ENCODE data around the gene VPS51.
A peak's percentile ranks its signal among the peaks of the same experiment; 100 is the strongest.

VPS51 gene

DNA sequence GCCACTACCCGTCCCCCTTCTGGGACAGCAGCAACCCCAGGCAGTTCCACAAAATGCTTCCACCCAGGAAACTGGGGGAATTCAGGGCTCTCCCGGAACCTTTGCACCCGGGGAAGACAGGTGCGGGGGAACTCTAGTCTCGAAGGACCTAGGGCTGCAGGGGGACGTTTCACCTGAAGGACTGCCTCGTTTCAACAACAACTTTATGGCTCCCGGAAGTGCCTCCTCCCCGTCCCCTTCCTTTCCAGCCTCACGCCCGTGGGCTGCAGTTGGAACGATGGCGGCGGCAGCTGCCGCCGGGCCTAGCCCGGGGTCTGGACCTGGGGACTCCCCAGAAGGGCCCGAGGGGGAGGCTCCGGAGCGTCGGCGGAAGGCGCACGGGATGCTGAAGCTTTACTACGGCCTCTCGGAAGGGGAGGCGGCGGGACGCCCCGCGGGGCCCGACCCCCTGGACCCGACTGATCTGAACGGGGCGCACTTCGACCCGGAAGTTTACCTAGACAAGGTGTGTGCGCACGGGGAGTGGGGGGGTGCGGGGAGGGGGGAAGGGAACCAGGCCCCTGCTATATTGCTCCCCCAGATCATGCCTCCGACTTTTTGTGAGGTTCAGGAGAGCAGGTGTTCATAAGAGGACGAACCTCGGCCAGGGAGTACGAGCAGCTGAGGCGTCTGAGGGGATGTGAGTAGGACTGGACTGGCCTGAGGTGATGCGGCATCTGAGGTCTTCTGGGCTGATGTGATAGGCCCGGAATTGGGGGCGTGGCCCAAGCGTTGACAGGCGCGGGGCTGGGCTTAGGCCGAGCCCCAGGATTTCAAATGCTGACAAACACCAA is at the start of gene VPS51:
VPS51 (plus strand) TSS at position 241 of the 833 bp plus-strand sequence; CDS start at position 278, 37 bp downstream.
- peak; percentile 76 for DNase-seq (ENCODE audit: low read depth, low spot score)
- Histone ChIP-seq H3K4me3 (peak within 1 kb of the TSS; percentile 91), H3K36me3 (ENCODE audit: insufficient read depth, low read length) (no peaks in the 10 kb centered on the region), H3K9ac (ENCODE audit: insufficient read length) (peak within 1 kb of the TSS; percentile 88), H3K27ac (peak within 1 kb of the TSS; percentile 64; the same call in 1 of the 2 replicates), H3K9me3 (ENCODE audit: low read depth, low read length) (no peaks in the 10 kb centered on the region)
- TF ChIP-seq POLR2AphosphoS5 (IDR thresholded peaks at IDR 0.05; ENCODE audit: borderline replicate concordance, low read depth, low read length) (peak; percentile 81), EZH2 (IDR thresholded peaks at IDR 0.05) (no peak), FOXP2 (optimal IDR thresholded peaks at IDR 0.05; ENCODE audit: control extremely low read depth, extremely low read length, insufficient read depth) (peak; percentile 86)

DNA sequence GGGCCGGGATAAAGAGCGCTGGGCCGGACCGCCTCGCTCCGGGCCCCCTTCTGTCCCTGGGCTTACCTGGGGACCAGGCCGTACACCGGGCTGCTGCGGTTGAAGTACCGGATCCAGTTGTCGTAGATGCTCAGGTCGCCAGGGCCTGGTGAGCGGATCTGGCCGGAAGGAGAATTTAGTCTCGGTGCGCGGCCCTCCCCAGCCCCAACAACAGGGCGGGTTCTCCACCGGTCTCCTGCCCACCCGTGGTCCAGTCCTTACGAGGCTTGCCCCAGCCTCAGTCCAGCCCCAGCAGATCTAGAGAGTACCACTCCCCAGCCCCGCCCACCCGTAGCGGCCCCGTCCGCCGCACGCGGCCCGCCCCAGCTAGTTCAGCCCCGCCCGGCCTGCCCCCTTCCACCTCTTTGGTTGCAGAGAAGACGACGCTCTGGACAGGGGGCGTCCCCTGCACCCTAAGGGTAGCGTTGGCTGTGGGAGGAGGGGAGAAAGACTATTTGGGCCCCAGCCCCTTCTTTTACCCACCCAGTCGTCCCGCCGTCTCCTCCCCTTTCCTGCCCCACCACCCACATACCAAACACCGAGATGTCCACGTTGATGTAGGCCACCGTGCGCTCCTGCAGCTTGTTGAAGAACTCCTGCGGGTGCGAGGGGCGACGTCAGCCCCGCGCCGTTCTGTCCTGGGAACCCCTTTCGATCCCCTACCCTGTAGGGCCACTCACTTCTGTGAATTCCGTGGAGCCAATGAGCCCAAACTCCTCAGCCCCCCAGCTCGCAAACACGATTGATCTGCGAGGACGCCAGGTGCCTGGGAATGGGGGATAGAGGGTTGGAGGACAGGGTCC is 48.2 kb upstream of the VPS51 start:
- Histone ChIP-seq H3K9me3 (ENCODE audit: low read depth, low read length) (no peaks in the 10 kb centered on the region), H3K4me3 (no peak overlapping the region), H3K9ac (ENCODE audit: insufficient read length) (no peak overlapping the region), H3K27ac (no peak overlapping the region), H3K36me3 (ENCODE audit: insufficient read depth, low read length) (peaks cover 13% of the 10 kb centered on the region)
- no peak for DNase-seq (ENCODE audit: low read depth, low spot score)
- TF ChIP-seq EZH2 (IDR thresholded peaks at IDR 0.05) (no peak), FOXP2 (optimal IDR thresholded peaks at IDR 0.05; ENCODE audit: control extremely low read depth, extremely low read length, insufficient read depth) (no peak)

- no peak overlapping the region for H3K9ac ChIP-seq (ENCODE audit: insufficient read length)
- H3K36me3 ChIP-seq (ENCODE audit: insufficient read depth, low read length), result no peaks in the 10 kb centered on the region
- no peaks in the 10 kb centered on the region for H3K9me3 ChIP-seq (ENCODE audit: low read depth, low read length)
- DNase-seq (ENCODE audit: low read depth, low spot score), result no peak
- TF ChIP-seq EZH2 (IDR thresholded peaks at IDR 0.05), result no peak
- TF ChIP-seq FOXP2 (optimal IDR thresholded peaks at IDR 0.05; ENCODE audit: control extremely low read depth, extremely low read length, insufficient read depth), result no peak
- TF ChIP-seq POLR2AphosphoS5 (IDR thresholded peaks at IDR 0.05; ENCODE audit: borderline replicate concordance, low read depth, low read length), result no peak
- no peak overlapping the region for H3K4me3 ChIP-seq
- no peak overlapping the region for H3K27ac ChIP-seq
These were observed 44.6 kb upstream of the VPS51 start for GRCh38 chr11:65051398-65051858.

DNA sequence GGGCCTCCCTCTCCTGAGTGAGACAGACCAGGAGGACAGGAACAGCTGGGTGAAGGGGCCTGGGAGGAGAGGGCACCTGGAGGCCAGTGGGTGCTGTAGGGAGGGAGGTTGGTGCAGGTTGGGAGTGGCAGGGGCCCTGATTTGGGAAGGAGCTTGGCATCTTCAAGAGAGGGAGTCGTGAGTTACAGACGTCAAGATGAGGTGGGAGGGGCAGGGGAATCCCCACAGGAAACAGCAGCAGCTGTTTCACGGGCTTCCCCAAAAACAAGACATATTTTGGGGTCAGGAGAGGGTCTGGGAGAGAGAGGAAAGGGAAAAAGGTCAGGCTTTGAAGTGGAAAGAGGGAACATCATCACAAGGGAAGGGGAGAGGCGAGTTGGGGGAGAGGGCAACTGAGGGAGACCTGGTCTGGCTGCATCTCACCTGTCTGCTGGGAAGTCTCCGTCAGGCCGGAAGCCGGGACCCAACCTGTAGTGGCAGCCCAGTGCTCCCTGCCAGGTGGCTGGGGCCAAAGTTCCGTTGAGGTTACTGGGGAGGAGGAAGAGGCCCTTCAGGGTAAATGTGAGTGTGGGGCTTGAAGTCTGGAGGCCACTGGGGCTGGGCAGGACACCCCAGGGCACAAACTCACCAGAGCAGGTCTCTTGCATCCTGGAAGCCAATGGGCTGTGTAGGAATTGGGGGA is 42.0 kb upstream of the VPS51 start:
- Histone ChIP-seq H3K27ac (no peak overlapping the region), H3K9ac (ENCODE audit: insufficient read length) (no peak overlapping the region), H3K36me3 (ENCODE audit: insufficient read depth, low read length) (no peaks in the 10 kb centered on the region), H3K4me3 (no peak overlapping the region), H3K9me3 (ENCODE audit: low read depth, low read length) (no peaks in the 10 kb centered on the region)
- DNase-seq (ENCODE audit: low read depth, low spot score), result no peak
- TF ChIP-seq FOXP2 (optimal IDR thresholded peaks at IDR 0.05; ENCODE audit: control extremely low read depth, extremely low read length, insufficient read depth) (no peak), POLR2AphosphoS5 (IDR thresholded peaks at IDR 0.05; ENCODE audit: borderline replicate concordance, low read depth, low read length) (no peak), EZH2 (IDR thresholded peaks at IDR 0.05) (no peak)

DNA sequence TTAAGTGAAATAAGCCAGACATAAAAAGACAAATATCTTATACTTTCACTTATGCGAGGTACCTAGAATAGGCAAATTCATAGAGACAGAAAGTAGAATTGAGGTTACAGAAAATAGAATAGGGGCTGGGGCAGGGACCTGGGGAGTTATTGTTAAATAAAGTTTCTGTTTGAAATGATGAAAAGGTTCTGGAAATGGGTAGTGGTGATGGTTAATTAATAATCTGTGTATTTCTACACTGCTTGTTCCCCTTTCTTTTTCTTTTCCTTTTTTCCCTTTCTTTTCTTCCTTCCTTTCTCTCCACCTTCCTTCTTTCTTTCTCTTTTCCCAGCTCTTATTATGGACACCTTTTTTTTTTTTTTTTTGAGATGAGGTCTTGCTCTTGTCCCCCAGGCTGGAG is 40.5 kb upstream of the VPS51 start:
- no peaks in the 10 kb centered on the region for H3K9me3 ChIP-seq (ENCODE audit: low read depth, low read length)
- H3K9ac ChIP-seq (ENCODE audit: insufficient read length), result no peak overlapping the region
- H3K4me3 ChIP-seq, result no peak overlapping the region
- DNase-seq (ENCODE audit: low read depth, low spot score), result no peak
- TF ChIP-seq FOXP2 (optimal IDR thresholded peaks at IDR 0.05; ENCODE audit: control extremely low read depth, extremely low read length, insufficient read depth) (no peak), POLR2AphosphoS5 (IDR thresholded peaks at IDR 0.05; ENCODE audit: borderline replicate concordance, low read depth, low read length) (no peak), EZH2 (IDR thresholded peaks at IDR 0.05) (no peak)
- no peaks in the 10 kb centered on the region for H3K36me3 ChIP-seq (ENCODE audit: insufficient read depth, low read length)
- H3K27ac ChIP-seq, result no peak overlapping the region

DNA sequence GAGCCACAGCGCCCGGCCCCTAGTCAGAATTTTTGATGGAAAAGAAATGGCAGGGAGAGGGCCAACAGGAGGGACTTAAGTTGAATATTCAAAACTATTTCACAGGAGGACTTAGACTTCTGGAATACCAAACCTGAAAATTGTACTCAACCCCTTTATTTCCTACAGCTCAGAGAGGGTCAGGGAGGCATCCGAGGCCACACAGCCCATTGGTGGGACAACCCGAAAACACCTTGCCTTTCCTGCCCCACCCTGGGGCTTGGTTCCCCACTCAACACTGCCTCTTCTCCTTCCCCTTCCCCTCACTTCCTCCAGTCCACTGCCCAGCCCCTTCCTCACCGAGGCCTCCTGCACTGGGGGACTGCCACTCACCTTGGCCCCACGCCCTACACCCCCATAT is 39.0 kb upstream of the VPS51 start:
- Histone ChIP-seq H3K27ac (no peak overlapping the region), H3K9ac (ENCODE audit: insufficient read length) (no peak overlapping the region), H3K4me3 (no peak overlapping the region), H3K9me3 (ENCODE audit: low read depth, low read length) (no peaks in the 10 kb centered on the region), H3K36me3 (ENCODE audit: insufficient read depth, low read length) (no peaks in the 10 kb centered on the region)
- no peak for TF ChIP-seq POLR2AphosphoS5 (IDR thresholded peaks at IDR 0.05; ENCODE audit: borderline replicate concordance, low read depth, low read length)
- TF ChIP-seq EZH2 (IDR thresholded peaks at IDR 0.05), result no peak
- TF ChIP-seq FOXP2 (optimal IDR thresholded peaks at IDR 0.05; ENCODE audit: control extremely low read depth, extremely low read length, insufficient read depth), result no peak
- no peak for DNase-seq (ENCODE audit: low read depth, low spot score)

GRCh38 chr11:65057526-65057925 is 38.5 kb upstream of the VPS51 start:
- Histone ChIP-seq H3K36me3 (ENCODE audit: insufficient read depth, low read length) (no peaks in the 10 kb centered on the region), H3K27ac (no peak overlapping the region), H3K4me3 (no peak overlapping the region), H3K9me3 (ENCODE audit: low read depth, low read length) (no peaks in the 10 kb centered on the region), H3K9ac (ENCODE audit: insufficient read length) (no peak overlapping the region)
- TF ChIP-seq EZH2 (IDR thresholded peaks at IDR 0.05) (no peak), FOXP2 (optimal IDR thresholded peaks at IDR 0.05; ENCODE audit: control extremely low read depth, extremely low read length, insufficient read depth) (no peak), POLR2AphosphoS5 (IDR thresholded peaks at IDR 0.05; ENCODE audit: borderline replicate concordance, low read depth, low read length) (no peak)
- DNase-seq (ENCODE audit: low read depth, low spot score), result no peak

DNA sequence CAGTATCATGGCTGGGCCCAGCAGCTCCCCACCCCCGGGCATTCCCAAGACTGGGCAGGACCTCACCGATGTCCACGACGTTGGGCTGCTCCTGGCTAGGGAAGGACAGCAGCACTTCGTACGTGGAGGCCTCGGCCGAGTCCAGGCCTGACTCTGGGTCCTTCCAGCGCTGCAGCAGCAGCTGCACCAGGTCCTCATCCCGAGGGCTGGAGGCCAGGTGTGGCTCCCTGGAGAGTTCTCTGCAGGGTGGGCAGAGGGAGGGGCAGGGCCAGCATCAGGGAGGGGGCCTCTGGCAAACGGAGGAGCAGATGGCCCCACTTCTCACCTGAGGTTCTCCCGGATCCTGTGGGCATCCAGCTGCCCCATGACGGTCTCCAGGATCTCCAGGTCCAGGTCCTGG is 38.0 kb upstream of the VPS51 start:
- Histone ChIP-seq H3K36me3 (ENCODE audit: insufficient read depth, low read length) (no peaks in the 10 kb centered on the region), H3K9me3 (ENCODE audit: low read depth, low read length) (no peaks in the 10 kb centered on the region), H3K9ac (ENCODE audit: insufficient read length) (no peak overlapping the region), H3K4me3 (no peak overlapping the region), H3K27ac (no peak overlapping the region)
- no peak for TF ChIP-seq EZH2 (IDR thresholded peaks at IDR 0.05)
- no peak for TF ChIP-seq POLR2AphosphoS5 (IDR thresholded peaks at IDR 0.05; ENCODE audit: borderline replicate concordance, low read depth, low read length)
- TF ChIP-seq FOXP2 (optimal IDR thresholded peaks at IDR 0.05; ENCODE audit: control extremely low read depth, extremely low read length, insufficient read depth), result no peak
- DNase-seq (ENCODE audit: low read depth, low spot score), result no peak

All from SK-N-MC (cell line).